Right lobe of liver (tissue), 4 donors: ENCODE data around the gene ASCC1.

ENCODE experiments used
- POLR2A ChIP-seq: fragments of 450-650 bp; IDR thresholded peaks from one replicate; pipeline ENCODE4 v1.6.1; 2017; ENCODE audit warnings: antibody characterized with exemption, mild to moderate bottlenecking
- TF ChIP-seq, protein P1 (sequence below), 4 donors: fragments of 200-600 bp in 3 of 4; fragments of 450-650 bp in 1 of 4; IDR thresholded peaks; one replicate each; pipeline versions ENCODE4 v1.5.1 to v1.8.0; 2016 to 2022; ENCODE audit warnings: antibody characterized with exemption in 4 of 4, mild to moderate bottlenecking in 2 of 4
- donor health status: DM: no; HTN: no; CAD: no.
- donor health status: DM: no; HTN: no; CAD: no.
- donor health status: DM: no; HTN: yes; CAD: no.

DNA sequence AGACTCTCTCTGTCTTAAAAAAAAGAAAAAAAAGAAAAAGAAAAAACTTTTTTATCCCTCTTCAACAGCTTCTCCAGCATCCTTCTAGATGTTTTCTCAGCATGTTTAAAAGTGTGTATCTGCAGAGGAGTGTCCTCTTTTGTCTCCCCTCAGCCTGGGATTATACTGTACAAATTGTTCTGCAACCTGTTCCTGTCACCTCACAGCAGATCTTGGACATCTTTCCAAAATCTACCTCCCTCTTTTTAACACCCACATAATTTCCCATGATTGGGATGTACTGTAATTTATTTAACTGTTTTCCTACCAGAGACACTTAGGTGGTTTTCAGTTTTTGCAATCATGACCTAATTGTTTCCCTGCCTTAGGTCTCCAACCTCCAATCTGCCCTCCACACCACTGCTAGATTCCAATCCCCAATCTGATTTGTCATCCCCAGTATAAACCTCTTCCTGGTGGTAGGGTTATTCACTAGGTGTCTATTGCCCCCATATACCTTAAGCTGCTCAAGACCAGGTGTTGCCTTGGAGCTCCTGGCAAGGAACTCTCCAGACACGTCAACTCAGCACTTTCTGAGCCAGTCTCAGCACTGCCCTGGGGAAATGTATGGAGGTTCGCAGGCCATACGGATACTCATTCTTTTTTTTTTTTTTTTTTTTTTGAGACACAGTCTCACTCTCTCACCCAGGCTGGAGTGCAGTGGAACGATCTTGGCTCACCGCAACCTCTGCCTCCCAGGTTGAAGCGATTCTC lies 40.1 kb upstream of the ASCC1 start:
- TF ChIP-seq, protein P1, sequence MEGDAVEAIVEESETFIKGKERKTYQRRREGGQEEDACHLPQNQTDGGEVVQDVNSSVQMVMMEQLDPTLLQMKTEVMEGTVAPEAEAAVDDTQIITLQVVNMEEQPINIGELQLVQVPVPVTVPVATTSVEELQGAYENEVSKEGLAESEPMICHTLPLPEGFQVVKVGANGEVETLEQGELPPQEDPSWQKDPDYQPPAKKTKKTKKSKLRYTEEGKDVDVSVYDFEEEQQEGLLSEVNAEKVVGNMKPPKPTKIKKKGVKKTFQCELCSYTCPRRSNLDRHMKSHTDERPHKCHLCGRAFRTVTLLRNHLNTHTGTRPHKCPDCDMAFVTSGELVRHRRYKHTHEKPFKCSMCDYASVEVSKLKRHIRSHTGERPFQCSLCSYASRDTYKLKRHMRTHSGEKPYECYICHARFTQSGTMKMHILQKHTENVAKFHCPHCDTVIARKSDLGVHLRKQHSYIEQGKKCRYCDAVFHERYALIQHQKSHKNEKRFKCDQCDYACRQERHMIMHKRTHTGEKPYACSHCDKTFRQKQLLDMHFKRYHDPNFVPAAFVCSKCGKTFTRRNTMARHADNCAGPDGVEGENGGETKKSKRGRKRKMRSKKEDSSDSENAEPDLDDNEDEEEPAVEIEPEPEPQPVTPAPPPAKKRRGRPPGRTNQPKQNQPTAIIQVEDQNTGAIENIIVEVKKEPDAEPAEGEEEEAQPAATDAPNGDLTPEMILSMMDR (IDR thresholded peaks at IDR 0.05) = no peak
- TF ChIP-seq POLR2A = no peak
